Left renal pelvis (tissue), 4 donors: ENCODE data around the gene KIAA1671. TPM values are rescaled to one million over a fixed set of nuclear protein-coding genes. Genes with fewer than 3 reads are reported as not detected.

Source experiments
- DNase-seq, 4 donors: peaks; one replicate each; pipeline ENCODE4 v3.0.0-alpha.2; 2013; ENCODE audit warnings: low read depth in 4 of 4, low spot score in 3 of 4
- polyA plus RNA-seq, 4 donors: library from polyadenylated mRNA; unstranded; fragments of 120-200 nt; gene quantifications; one replicate each; pipeline ENCODE4 v1.2.1, GENCODE V29; 2013; ENCODE audit not compliant: insufficient read length in 4 of 4

KIAA1671 gene
- polyA plus RNA-seq, 4 donors = 21.0 to 28.4 (median 24.1) TPM

DNA sequence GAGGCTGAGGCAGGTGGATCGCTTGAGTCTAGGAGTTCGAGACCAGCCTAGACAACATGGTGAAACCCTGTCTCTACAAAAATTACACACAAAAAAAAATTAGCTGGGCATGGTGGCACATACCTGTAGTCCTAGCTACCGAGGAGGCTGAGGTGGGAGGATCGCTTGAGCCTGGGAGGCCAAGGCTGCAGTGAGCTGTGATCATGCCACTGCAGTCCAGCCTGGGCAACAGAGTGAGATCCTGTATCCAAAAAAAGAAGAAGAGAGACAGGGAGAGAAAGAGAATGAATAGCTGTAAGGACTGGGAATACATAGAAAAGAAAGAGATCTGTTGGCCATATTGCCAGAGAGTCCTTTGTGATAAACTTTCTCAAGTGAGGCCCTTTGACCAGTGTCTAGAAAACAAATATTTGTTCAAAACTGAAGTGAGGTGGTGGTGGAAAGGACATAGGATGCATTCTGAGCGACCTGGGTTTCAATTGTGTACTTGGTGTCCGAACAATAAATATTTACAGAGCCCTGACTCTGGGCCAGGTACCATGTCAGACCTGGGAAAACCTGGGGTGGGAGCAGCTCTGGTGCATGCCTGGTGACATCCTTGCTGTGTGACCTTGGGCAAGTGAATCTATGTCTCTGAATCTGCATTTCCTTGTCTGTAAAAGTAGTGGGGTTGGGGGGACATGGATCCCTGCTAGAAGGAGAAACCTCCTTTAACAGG is 157.5 kb downstream of the KIAA1671 start:
- no peak for DNase-seq

DNA sequence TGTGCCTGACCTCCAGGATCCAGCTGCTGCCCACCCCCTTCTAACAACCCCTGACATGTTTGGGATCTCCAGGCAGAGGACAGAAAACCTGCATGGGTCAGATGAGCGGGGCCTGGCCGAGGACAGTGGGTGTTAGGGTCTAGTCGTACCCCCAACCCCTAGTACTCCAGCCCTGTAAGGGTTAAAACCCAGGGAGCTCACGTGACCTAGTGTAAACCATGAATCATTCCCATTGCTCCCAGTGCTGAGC is 158.0 kb downstream of the KIAA1671 start:
- DNase-seq = no peak

DNA sequence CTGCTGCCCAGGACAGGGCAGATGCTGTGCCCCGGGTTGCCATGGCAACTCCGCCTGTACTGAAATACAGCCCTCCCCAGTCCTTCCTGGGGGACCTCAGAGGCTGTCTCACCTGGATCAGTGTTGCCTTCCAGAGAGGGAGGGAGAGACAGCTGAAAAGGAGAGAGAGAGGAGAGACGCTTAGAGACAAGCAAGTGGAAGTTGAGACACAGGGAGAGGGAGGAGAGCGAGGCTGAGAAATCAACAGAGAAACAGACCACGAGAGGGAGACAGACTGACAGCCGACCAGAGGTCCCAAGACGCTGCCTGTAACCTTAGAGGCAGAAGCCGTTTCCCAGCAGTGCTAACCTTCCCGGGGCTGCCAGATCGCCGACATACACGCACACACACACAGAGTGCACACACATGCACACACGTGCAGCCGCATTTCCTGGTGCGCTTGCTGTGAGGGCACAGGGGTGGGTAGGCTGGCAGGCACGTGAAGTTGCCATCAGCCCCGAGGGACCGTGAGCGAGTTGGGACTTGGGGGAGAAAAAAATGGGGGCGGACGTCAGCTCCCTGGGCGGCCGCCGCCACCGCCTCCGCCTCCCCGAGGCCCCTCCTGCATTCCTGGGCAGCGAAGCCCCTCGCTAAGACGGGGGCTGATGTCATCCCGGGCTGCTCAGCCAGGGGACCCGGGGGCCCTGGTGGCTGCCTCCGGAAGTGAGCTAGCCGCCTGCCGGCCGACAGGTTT is 158.5 kb downstream of the KIAA1671 start:
- DNase-seq = peak in 3 of 4 donors; percentile 72 to 83 (median 77)

DNA sequence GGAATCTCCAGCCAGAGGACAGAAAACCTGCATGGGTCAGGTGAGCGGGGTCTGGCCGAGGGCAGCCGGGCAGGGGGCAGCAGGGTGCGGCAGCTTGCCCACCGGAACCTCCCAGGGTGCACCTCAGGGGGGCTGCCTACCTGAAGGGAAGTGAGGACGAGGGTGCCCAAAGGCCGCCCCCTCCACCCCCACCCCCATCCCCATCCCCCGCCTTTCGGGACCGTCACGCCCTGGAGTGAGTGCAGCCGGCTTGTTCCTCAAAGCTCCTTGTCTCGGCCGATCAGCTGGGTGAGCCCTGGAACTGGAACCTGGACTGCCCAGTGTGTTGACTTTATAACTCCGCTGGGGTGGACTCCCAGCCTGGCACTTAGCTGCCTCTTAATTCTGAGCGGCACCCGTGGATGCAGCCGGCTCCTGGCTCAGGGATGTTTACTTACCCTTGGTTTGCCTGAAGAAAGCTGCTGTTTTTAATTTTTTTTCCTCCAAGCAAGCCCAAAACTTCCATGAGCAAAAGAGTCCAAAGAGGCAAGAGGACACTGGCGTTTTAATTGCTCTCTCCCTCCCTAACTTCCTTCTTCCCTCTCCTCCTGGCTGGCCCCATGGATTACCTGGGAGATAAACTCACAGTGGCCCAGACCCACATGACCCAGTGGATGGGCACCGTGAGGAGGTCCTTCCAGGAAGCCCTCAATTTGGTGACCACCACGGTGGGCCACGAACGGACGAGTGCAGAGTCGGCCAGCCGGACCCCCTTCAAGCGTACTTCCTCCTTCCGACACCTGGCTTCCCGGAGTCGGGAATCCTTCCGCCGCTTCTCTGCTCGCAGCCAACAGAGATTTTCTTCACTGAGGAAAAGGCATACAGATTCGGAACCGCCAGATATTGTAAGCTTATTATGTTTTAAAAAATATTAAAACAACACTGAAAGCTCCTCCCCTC is 159.3 kb downstream of the KIAA1671 start:
- no peak for DNase-seq

DNA sequence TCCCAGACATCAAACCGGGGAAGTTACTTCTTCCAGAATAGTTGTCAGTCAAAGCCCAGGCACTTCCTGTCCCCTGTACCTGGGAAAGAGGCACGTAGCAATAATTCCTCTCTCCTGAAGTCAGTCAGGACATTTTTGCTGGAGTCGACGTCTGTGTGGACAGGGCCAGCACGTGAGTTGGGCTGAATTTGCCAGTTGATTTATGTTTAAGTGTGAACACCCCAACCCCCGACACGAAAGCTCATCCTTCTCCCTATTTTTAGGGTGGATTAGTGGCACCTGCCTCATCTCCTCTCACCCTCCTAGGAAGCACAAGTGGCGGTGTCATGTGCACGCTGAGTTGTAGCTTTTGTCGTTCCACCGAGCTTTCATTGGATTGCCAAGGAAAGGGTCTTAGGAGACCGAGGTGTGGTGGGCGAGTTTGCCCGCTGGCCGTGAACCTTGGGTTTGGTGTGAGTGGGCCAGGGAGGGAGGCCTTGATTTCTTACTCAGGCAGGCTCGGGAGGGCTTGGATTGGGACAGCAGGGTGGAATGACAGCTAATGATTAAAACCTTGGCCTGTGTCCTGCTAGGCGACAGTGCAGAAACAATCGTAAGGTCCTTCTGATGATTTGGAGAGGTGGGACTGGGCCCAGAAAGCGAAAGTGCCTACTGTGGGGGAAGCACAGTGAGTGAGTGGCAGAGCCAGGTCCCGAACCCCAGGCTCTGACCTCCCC is 160.2 kb downstream of the KIAA1671 start:
- DNase-seq = no peak

DNA sequence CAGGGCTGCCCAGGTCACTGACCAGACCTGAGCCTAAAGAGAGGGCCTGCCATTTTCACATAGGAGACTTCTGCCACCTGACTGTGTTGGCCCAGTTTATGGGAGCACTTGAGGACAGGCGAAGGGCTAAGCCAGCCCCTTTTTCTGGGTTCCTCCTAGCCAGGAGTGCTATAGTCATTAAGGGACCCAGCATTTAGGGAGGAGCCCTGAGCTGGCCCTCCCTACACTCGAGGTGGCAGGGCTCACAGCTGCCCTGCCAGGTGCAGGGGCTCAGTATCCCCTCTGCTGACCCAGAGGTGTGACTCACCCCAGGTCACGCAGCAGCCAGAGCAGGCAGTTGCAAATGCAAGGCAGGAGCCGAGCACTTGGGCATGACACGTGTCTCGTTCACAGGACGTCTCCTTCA is 160.8 kb downstream of the KIAA1671 start:
- no peak for DNase-seq

DNA sequence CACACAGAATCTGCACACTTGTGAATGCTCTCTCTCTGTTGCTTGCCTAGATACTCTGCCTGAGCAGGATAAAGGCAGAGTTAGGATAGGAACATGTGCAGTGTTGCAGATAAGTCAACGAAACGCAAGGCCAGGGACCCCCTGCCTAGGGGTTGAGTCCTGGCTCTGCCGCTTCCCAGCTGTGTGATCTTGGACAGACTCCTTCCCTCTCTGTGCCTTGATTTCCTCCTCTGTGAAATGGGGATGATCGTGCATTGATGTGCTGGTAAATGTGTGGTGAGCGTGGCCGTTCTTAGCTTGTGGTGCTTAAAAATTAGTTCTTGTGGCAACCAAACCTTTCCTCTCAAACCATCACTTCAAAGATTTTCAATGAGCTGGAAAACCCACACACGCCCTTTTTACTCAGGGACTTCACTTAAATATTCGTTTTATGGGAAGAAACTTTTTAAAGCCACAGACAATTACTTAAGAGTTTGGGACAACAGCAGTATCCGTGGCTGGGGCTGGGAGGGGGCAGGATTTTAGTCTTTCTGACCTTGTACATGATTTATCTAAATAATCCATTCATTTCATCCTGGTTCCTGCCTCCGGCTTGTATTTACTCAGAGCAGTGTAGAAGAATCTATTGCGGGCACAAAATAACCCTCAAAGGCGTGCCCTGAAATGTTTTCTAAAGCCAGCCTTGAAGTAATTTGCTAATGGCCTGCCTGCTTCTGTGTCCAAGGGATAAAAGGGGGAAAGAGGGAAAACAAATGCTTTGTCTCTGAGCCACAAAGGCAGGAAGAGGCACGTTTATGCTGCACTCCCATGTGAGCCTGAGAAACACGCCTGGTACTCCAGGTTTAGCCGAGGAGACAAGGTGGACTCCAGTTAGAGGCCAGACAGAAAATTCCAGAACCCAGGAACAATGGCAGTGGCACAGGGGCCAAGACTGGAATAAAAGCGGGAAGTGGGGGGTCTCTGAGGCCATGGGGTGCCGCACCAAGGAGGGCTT is 162.2 kb downstream of the KIAA1671 start:
- no peak for DNase-seq

DNA sequence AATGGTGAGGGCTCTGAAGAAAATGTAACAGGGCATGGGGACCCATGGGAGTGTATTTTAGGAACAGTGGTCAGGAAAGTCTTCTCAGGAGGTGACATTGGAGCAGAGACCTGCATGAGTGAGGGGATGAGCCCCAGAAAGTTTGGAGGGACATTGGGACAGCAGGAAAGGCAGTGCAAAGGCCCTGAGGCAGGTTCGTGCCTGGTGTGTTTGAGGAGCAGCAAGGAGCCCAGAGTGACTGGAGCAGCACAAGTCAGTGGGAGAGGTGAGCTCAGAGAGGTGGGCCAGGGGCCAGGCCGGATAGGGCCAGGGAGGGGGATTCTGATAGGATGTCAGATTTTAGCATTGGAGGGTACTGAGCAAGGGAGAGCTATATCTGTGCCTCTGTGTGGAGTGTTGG is 167.1 kb downstream of the KIAA1671 start:
- no peak for DNase-seq

DNA sequence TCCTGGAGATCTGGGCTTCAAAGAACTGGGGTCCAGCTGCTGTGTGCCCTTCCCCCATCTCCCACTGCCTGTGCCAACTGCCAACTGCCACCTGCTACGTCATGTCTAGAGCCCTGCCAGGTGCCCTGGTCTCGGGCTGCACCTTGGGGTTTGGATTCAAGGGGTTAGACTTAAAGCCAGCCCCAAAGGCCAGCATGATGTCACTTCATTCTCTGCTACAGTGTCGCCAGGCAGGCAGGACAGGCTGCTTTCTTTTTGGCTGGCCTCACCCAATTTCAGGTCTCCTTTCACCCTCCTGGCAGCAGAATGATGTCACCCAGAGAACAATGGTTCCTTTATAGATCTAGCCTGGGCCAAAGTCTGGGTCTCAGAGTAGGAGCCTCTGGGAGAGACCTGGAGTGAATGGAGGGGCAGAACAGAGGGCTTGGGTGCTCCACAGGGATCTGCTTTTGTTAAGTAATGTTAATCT is 167.6 kb downstream of the KIAA1671 start:
- no peak for DNase-seq

DNA sequence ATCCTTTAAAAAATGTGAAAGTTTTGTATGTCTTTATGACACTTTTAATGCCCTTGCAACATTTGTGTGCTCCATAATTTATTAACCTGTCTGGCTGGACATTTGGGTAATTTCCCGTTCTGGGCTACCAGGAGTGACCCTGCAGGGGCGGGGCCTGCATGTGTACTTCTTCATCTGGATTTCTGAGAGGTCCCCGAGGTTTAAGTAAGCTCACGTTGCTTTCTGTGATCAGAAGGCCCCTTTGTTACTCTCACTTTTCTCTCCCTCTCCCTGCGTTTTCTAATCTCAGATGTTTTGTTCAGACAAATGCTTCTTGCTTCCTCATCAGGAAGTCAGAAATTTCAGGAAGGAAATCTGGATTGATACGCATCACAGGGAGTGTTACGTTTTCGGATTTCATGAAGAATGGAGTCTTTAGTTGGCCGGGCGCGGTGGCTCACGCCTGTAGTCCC is 168.3 kb downstream of the KIAA1671 start:
- peak in 1 of 4 donors; percentile 49 for DNase-seq

DNA sequence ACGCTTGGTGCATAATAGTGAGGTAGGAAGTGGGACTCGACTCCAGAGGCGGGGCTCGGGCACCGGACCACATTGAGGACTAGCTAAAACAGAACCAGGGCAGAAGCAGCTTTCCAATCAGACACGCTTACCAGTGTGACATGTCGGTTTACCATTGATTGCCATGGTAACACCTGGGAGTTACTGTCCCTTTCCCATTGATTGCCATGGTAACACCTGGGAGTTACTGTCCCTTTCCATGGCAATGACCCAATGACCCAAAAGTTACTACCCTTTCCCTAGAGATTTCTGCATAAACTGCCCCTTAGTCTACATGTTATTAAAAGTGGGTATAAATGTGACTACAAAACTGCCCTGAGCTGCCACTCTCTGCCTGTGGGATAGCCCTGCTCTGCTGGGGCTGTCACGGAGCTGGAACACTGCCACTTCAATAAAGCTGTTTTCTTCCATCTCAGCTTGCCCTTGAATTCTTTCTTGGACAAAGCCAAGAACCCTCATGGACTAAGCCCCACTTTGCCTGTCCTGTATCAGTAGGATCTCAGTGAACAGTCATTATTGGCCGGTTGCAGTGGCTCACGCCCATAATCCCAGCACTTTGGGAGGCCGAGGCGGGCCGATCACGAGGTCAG is 169.7 kb downstream of the KIAA1671 start:
- DNase-seq = no peak

DNA sequence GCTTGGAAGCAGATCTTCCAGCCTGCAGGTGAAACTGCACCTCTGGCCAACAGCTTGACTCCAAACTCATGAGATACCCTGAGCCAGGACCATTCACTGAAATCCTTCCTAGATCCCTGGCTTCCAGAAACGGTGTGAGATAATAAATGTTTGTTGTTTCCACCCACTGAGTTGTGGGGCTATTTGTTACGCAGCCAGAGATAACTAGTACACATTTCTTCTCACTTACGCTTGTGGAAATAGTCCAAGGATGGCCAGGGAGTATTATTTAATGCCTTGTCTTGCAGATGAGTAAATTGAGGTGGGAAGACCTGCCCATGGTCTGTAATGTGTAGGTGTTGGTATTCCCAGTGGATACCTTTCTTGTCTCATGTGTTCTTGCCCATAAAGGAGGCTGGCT is 171.2 kb downstream of the KIAA1671 start:
- DNase-seq = no peak

DNA sequence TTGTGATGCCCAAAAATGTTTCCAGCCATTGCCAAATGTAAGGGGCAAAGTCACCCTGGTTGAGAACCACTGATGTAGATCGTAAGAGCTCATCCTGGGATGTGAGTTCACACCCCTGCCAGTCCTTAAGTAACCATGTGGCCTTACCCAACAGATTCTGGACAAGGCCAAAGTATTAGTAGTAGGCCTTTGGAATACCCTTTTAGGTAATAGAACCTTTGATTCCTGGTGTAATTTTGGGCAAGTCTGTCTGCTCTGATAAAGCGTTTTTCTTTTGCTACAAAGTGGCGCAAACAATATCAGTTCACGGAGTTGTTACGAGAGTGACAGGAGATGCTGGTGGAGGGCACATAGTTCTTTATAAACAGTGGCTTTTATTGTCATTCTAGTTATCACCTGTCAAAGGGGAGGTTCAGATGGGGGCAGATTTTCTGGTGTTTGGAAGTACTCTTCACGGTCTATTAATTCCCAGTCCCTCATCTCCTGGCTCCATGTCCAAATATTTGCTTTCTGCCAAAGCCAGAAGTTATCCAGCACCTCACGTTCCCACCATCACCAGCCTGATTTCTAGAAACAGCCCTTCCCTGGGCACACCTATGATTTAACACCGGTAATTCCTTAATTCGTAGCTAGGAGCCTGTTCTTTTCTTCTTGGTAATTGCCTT is 173.3 kb downstream of the KIAA1671 start:
- DNase-seq = no peak

DNA sequence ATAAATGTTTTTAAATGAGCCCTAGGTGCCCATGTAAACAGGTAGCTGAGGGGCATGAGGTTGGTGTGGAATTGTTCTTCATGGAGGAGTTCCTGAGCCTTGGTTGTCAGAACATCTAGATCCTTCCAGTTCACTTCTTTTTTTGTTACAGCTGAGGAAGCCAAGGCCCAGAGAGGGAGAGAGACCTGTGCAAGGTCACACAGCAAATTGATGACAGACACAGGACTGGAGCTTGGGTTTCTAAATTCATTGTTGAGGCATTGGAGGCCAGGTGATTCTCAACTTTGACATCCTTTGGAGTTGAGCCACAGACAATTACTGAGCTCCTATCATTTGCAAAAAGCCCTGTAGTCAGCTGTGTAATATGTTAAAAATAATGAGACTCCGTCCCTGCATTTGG is 174.0 kb downstream of the KIAA1671 start:
- DNase-seq = no peak

DNA sequence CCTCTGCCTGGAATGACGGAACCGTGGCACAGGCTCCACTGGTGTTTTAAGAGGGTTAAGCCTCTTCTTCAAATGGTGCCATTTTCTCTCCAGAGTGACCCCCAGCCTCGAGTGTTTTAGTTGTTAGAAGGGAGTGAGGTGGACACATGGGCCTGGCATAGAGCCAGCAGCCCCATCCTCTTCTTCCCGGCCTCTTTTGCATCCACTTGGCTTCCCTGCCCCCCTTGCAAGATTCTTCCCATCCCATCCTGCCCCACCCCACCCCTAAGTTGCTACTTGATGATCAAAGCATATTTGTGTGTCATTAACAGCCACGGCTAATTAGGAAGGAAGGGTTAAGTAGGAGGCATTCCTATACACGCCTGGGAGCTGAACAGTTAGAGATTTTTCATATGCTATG is 174.8 kb downstream of the KIAA1671 start:
- peak in 1 of 4 donors; percentile 46 for DNase-seq

DNA sequence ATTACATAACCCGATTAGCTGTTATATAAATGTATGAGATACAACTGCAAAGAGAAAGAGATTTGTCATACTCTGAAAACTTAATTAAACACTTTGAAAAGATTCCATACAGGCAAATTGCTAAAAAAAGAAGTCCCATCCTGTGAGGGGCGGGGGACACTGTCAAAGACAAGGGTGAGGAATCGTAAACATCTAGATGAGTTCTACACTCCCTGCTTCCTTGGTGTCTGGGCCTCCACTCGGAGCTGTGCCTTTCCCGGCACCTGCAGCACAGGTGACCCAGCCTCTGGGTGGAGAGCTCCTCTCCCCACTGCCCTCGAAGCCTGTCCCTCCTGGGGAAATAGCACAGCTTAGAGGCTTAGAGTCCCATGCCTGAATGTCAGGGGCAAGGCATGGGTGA is 177.9 kb downstream of the KIAA1671 start:
- DNase-seq = no peak

DNA sequence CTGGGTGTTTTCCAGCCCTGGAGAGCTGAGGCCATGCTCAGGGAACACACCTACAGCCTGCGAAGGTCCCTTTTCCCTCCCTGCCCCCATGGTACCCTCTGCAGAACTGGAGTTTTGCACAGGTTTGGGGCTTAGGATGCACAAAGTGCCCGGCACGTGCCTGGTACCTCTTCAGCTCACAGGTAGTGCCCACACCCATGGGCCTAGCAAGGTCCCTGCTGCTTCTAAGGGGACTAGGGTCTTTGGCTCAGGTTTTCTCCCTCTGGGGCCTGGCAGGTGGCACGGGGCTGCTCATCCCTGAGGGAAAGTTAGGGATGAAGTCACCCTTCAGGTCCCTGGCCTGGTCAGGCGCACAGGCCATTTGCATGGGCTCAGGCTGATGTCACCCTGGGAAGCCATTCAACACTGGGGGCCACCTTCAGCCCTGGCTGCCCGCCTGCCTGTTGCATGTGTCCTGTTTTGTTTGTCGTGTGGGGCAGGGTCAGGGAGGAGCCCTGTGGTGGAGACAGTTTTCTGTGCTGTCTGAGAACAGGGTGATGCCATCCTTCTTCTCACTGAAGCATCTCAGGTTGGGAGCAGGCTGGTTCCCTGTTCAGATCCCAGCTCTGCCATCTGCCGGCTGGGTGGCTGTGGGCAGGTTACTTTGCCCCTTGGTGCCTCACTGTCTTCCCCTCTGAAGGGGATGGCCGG is 178.8 kb downstream of the KIAA1671 start:
- no peak for DNase-seq

DNA sequence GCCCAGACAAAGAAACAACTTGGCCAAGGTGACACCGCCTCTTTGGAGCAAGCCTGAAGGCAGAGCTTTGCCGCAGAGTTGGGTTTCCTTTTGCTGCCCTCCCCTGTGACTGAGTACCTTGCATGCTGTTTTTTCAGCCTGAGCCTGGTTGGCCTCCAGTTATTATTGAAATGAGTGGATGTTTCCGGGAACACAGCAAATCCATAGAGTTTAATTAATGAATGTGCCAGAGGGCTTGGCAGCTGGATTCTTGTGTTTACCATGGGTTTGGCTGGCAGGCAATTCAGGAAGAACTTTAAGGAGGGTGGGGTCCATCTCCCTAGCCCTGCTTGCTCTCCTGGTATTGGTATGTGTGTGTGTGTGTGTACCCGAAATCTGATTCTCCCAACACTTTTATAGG is 181.5 kb downstream of the KIAA1671 start:
- no peak for DNase-seq
